ENCODE measurements around the gene ITIH2.
A peak's percentile ranks its signal among the peaks of the same experiment; 100 is the strongest.

Gene ITIH2

GRCh38 chr10:7664707-7665106 lies 38.4 kb upstream of the ITIH2 start:
- no peak for TF ChIP-seq CTCF (IDR thresholded peaks at IDR 0.05)
- intact Hi-C loops (cut with DNase I; ENCODE audit: low total_unique reads), result no loop called here
- DNase-seq, result no peak
- no peaks in the 10 kb centered on the region for H3K36me3 ChIP-seq
- no peaks in the 10 kb centered on the region for H3K27me3 ChIP-seq
- H3K4me3 ChIP-seq, result no peak overlapping the region
- H3K9me3 ChIP-seq, result no peaks in the 10 kb centered on the region
- peaks cover 0 to 55% (median 24%) of the 10 kb centered on the region in 4 donors for H3K4me1 ChIP-seq
- peak overlapping the region in 1 of 2 donors; percentile 74 for H3K27ac ChIP-seq

GRCh38 chr10:7665767-7666166 lies 37.3 kb upstream of the ITIH2 start:
- intact Hi-C loops (cut with DNase I; ENCODE audit: low total_unique reads), result no loop called here
- Histone ChIP-seq H3K27ac (peak overlapping the region; percentile 68 to 74), H3K4me1 (peaks cover 0 to 45% (median 23%) of the 10 kb centered on the region in 4 donors), H3K27me3 (no peaks in the 10 kb centered on the region), H3K4me3 (peak overlapping the region; percentile 72 to 79), H3K36me3 (no peaks in the 10 kb centered on the region), H3K9me3 (no peaks in the 10 kb centered on the region)
- DNase-seq, result no peak
- TF ChIP-seq CTCF (IDR thresholded peaks at IDR 0.05), result no peak

GRCh38 chr10:7666253-7667023 lies 36.7 kb upstream of the ITIH2 start, which contains the start of gene ITIH5:
Gene ITIH5 (minus strand): TSS chr10:7666966. CDS start chr10:7666892, 74 bp downstream.
- Histone ChIP-seq H3K4me1 (peaks cover 0 to 39% (median 22%) of the 10 kb centered on the region in 4 donors), H3K27me3 (no peaks in the 10 kb centered on the region), H3K27ac (peak within 1 kb of the TSS; percentile 68 to 76), H3K36me3 (no peaks in the 10 kb centered on the region), H3K4me3 (peak within 1 kb of the TSS; percentile 72 to 79), H3K9me3 (no peaks in the 10 kb centered on the region)
- TF ChIP-seq CTCF (IDR thresholded peaks at IDR 0.05), result no peak
- peak in 1 of 2 donors; percentile 70 for DNase-seq
- intact Hi-C loops (cut with DNase I; ENCODE audit: low total_unique reads), result no loop called here

GRCh38 chr10:7667262-7668141 lies 35.6 kb upstream of the ITIH2 start:
- Histone ChIP-seq H3K36me3 (no peaks in the 10 kb centered on the region), H3K9me3 (no peaks in the 10 kb centered on the region), H3K27me3 (no peaks in the 10 kb centered on the region), H3K4me1 (peaks cover 0 to 34% (median 19%) of the 10 kb centered on the region in 4 donors), H3K4me3 (peak overlapping the region; percentile 72 to 79), H3K27ac (peak overlapping the region; percentile 57 to 76)
- intact Hi-C loops (cut with DNase I; ENCODE audit: low total_unique reads), result no loop called here
- no peak for TF ChIP-seq CTCF (IDR thresholded peaks at IDR 0.05)
- DNase-seq, result peak in 1 of 2 donors; percentile 67

- H3K27ac ChIP-seq, result no peak overlapping the region
- no peak for TF ChIP-seq CTCF (IDR thresholded peaks at IDR 0.05)
- no peaks in the 10 kb centered on the region for H3K27me3 ChIP-seq
- no peak overlapping the region for H3K4me3 ChIP-seq
- H3K9me3 ChIP-seq, result no peaks in the 10 kb centered on the region
- intact Hi-C loops (cut with DNase I; ENCODE audit: low total_unique reads), result no loop called here
- no peak for DNase-seq
- peaks cover 0 to 18% (median 8%) of the 10 kb centered on the region in 4 donors for H3K4me1 ChIP-seq
- no peaks in the 10 kb centered on the region for H3K36me3 ChIP-seq
Observed at GRCh38 chr10:7670157-7670556, 33.0 kb upstream of the ITIH2 start.

All from tibial artery (tissue), 4 donors.